Osteoblast (primary cell): ENCODE results near the gene PIGV. TPM values are rescaled to one million over a fixed set of nuclear protein-coding genes. Genes with fewer than 3 reads are reported as not detected.
A peak's percentile ranks its signal among the peaks of the same experiment; 100 is the strongest.

Experiments used
- DNase-seq: peaks from one replicate; pipeline ENCODE4 v3.0.0; 2011; ENCODE audit warnings: low spot score, mixed read lengths; ENCODE audit not compliant: insufficient read length; ENCODE audit errors: missing footprints
- H2AFZ ChIP-seq: 2 replicates; pipeline ENCODE4 v1.6.0; 2011; ENCODE audit warnings: mild to moderate bottlenecking, low read length
- H3K27ac ChIP-seq: 2 replicates; pipeline ENCODE4 v1.5.1; 2011; ENCODE audit warnings: mild to moderate bottlenecking, low read depth, low read length, moderate library complexity
- H3K27me3 ChIP-seq: 2 replicates; pipeline ENCODE4 v1.6.0; 2012; ENCODE audit warnings: mild to moderate bottlenecking, control low read depth, inconsistent platforms, low read length, moderate library complexity; ENCODE audit not compliant: insufficient read depth
- H3K36me3 ChIP-seq: 2 replicates; pipeline ENCODE4 v1.5.1; 2011; ENCODE audit warnings: mild to moderate bottlenecking, low read length, control low read depth, moderate library complexity; ENCODE audit not compliant: insufficient read depth
- H3K4me1 ChIP-seq: 2 replicates; pipeline ENCODE4 v1.5.1; 2011; ENCODE audit warnings: mild to moderate bottlenecking, low read length, control low read depth, moderate library complexity; ENCODE audit not compliant: insufficient read depth
- H3K4me2 ChIP-seq: 2 replicates; pipeline ENCODE4 v1.6.0; 2011; ENCODE audit warnings: mild to moderate bottlenecking, low read length; ENCODE audit not compliant: insufficient read depth
- H3K4me3 ChIP-seq: fragments of 200-600 bp; sonication (generic); 3 replicates; pipeline ENCODE4 v1.5.1; 2012; ENCODE audit warnings: mild to moderate bottlenecking, low read length, inconsistent platforms; ENCODE audit not compliant: insufficient read depth
- H3K79me2 ChIP-seq: 2 replicates; pipeline ENCODE4 v1.6.0; 2012; ENCODE audit warnings: mild to moderate bottlenecking, low read length, control low read depth, inconsistent platforms; ENCODE audit not compliant: insufficient read depth
- H3K9me3 ChIP-seq: 2 replicates; pipeline ENCODE4 v1.5.1; 2011; ENCODE audit warnings: low read depth, low read length, control low read depth
- H4K20me1 ChIP-seq: 2 replicates; pipeline ENCODE4 v1.6.0; 2012; ENCODE audit warnings: mild to moderate bottlenecking, low read length, control low read depth; ENCODE audit not compliant: insufficient read depth
- total RNA-seq: library from RNA; depleted of rRNA; stranded (reverse); fragments of >200 nt; gene quantifications from 2 replicates; pipeline ENCODE4 v1.2.3, GENCODE V29; 2012
- TF ChIP-seq, protein P1 (sequence below): IDR thresholded peaks from 2 replicates; pipeline ENCODE4 v1.5.1; 2011; ENCODE audit warnings: mild to moderate bottlenecking, low read depth, low read length, moderate library complexity; ENCODE audit errors: extremely low read depth

The PIGV gene
- total RNA-seq, 1 donor, result 18.1 TPM

DNA sequence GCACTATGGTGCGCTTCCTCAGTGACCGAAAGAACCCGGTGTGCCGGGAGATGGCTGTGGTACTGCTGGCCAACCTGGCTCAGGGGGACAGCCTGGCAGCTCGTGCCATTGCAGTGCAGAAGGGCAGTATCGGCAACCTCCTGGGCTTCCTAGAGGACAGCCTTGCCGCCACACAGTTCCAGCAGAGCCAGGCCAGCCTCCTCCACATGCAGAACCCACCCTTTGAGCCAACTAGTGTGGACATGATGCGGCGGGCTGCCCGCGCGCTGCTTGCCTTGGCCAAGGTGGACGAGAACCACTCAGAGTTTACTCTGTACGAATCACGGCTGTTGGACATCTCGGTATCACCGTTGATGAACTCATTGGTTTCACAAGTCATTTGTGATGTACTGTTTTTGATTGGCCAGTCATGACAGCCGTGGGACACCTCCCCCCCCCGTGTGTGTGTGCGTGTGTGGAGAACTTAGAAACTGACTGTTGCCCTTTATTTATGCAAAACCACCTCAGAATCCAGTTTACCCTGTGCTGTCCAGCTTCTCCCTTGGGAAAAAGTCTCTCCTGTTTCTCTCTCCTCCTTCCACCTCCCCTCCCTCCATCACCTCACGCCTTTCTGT, 7.3 kb upstream of the PIGV start:
- Histone ChIP-seq H4K20me1 (peaks cover 5% of the 10 kb centered on the region), H3K4me3 (no peak overlapping the region), H3K4me1 (peaks cover 23% of the 10 kb centered on the region), H3K4me2 (no peak overlapping the region), H3K79me2 (peaks cover 35% of the 10 kb centered on the region), H2AFZ (no peak overlapping the region), H3K27me3 (no peaks in the 10 kb centered on the region), H3K9me3 (no peaks in the 10 kb centered on the region), H3K27ac (peak overlapping the region; percentile 13), H3K36me3 (peaks cover 76% of the 10 kb centered on the region)
- TF ChIP-seq, protein P1, sequence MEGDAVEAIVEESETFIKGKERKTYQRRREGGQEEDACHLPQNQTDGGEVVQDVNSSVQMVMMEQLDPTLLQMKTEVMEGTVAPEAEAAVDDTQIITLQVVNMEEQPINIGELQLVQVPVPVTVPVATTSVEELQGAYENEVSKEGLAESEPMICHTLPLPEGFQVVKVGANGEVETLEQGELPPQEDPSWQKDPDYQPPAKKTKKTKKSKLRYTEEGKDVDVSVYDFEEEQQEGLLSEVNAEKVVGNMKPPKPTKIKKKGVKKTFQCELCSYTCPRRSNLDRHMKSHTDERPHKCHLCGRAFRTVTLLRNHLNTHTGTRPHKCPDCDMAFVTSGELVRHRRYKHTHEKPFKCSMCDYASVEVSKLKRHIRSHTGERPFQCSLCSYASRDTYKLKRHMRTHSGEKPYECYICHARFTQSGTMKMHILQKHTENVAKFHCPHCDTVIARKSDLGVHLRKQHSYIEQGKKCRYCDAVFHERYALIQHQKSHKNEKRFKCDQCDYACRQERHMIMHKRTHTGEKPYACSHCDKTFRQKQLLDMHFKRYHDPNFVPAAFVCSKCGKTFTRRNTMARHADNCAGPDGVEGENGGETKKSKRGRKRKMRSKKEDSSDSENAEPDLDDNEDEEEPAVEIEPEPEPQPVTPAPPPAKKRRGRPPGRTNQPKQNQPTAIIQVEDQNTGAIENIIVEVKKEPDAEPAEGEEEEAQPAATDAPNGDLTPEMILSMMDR, result no peak
- DNase-seq, result peak; percentile 43

DNA sequence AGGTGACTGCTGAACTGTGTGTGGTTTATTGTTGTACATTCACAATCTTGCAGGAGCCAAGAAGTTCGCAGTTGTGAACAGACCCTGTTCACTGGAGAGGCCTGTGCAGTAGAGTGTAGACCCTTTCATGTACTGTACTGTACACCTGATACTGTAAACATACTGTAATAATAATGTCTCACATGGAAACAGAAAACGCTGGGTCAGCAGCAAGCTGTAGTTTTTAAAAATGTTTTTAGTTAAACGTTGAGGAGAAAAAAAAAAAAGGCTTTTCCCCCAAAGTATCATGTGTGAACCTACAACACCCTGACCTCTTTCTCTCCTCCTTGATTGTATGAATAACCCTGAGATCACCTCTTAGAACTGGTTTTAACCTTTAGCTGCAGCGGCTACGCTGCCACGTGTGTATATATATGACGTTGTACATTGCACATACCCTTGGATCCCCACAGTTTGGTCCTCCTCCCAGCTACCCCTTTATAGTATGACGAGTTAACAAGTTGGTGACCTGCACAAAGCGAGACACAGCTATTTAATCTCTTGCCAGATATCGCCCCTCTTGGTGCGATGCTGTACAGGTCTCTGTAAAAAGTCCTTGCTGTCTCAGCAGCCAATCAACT, 6.4 kb upstream of the PIGV start:
- H2AFZ ChIP-seq, result no peak overlapping the region
- no peaks in the 10 kb centered on the region for H3K9me3 ChIP-seq
- no peaks in the 10 kb centered on the region for H3K27me3 ChIP-seq
- no peak for DNase-seq
- peaks cover 5% of the 10 kb centered on the region for H4K20me1 ChIP-seq
- no peak overlapping the region for H3K4me3 ChIP-seq
- TF ChIP-seq, protein P1, result no peak
- H3K4me2 ChIP-seq, result no peak overlapping the region
- H3K27ac ChIP-seq, result no peak overlapping the region
- peaks cover 32% of the 10 kb centered on the region for H3K4me1 ChIP-seq
- H3K36me3 ChIP-seq, result peaks cover 68% of the 10 kb centered on the region
- H3K79me2 ChIP-seq, result peaks cover 32% of the 10 kb centered on the region

DNA sequence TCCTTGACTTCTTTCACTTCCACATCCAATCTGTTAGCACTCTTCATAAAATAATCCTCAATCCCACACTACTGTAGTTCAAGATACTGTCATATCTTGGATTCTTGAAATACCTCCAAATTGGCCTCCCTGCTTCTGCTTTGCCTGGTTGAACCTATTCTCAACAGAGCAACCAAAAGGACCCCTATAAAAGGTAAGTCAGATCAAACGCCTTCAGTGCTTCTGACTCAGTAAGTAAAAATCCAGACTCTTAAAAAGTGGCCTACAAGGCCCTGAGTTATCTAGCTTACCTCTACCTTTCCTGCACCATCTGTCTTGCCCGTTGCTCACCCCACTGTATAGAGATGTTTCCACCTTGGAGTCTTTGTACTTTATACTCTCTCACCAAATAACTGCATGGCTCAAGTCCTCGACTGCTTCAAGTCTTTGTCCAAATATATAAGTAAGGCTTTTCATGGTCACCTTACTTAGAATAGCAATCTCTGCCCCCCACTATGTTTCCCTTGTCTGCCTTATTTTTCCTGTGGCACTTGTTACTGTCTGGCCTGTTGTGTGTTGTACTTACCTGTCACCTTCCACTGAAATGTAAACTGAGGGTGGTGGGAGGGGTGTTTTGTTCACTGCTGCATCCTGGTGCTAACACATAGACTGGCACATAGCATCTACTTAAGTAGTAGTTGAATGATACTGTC, 5.1 kb upstream of the PIGV start:
- H3K27ac ChIP-seq, result peak overlapping the region; percentile 16
- H2AFZ ChIP-seq, result no peak overlapping the region
- no peak overlapping the region for H3K4me3 ChIP-seq
- peaks cover 45% of the 10 kb centered on the region for H3K4me1 ChIP-seq
- H3K4me2 ChIP-seq, result no peak overlapping the region
- no peaks in the 10 kb centered on the region for H3K9me3 ChIP-seq
- peaks cover 55% of the 10 kb centered on the region for H3K36me3 ChIP-seq
- peak; percentile 88 for DNase-seq
- TF ChIP-seq, protein P1, result no peak
- H3K79me2 ChIP-seq, result peaks cover 32% of the 10 kb centered on the region
- H4K20me1 ChIP-seq, result peaks cover 5% of the 10 kb centered on the region
- H3K27me3 ChIP-seq, result no peaks in the 10 kb centered on the region

DNA sequence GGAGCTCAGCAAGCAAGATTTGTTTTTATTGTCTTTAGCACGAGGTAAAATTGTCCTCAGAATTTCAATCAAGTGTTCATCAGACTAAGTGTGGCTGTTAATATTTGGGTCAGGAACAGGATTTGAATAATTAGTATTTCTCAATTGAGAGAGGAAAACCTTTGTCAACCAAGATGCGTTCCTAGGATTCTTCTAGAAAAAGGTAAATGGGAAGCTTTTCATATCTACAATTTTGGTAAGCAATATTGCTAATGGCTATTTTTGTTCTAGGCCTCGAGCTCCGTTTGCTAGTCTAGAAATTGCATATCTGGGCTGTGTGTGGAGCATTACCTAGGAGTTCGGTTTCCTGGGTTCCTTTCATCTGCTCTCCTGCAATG, 4.1 kb upstream of the PIGV start:
- Histone ChIP-seq H3K36me3 (peaks cover 47% of the 10 kb centered on the region), H4K20me1 (peaks cover 5% of the 10 kb centered on the region), H3K79me2 (peaks cover 29% of the 10 kb centered on the region), H2AFZ (no peak overlapping the region), H3K4me3 (no peak overlapping the region), H3K4me2 (no peak overlapping the region), H3K27me3 (no peaks in the 10 kb centered on the region), H3K9me3 (no peaks in the 10 kb centered on the region), H3K4me1 (peaks cover 49% of the 10 kb centered on the region), H3K27ac (peak overlapping the region; percentile 43)
- TF ChIP-seq, protein P1, result no peak
- DNase-seq, result no peak
